Left colon (tissue), 2 donors: ENCODE measurements around the gene CD160. TPM values are rescaled to one million over a fixed set of nuclear protein-coding genes. Genes with fewer than 3 reads are reported as not detected.
"Not testable (repeated sequence)": the region's sequence is repeated elsewhere in the genome, so short reads cannot be mapped to it uniquely, and the experiment has no call there.

Source experiments
- ATAC-seq: fragments of 200-7000 bp; cut with Tn5 transposase; one replicate; pipeline ENCODE4 v1.9.1; 2020; ENCODE audit warnings: mild to moderate bottlenecking, moderate library complexity
- DNase-seq, 2 donors: peaks; one replicate each; pipeline ENCODE4 v3.0.0-alpha.2; 2020
- intact Hi-C, 2 donors: fragments of 100-400 bp; cut with DNase I in 1 of 2; cut with micrococcal nuclease in 1 of 2; formaldehyde crosslinking; loops; one replicate each; pipeline versions ENCODE4 v1.11.2 to v1.14.0; 2022; cut with DNase I, micrococcal nuclease
- total RNA-seq, 2 donors: library from RNA; stranded (reverse); fragmentation: NEBNext Ultra II Directional; extraction: Animal tissue kit (Norgen Biotek cat#: 25700); gene quantifications; one replicate each; pipeline ENCODE4 v1.2.1, GENCODE V29; 2021
- donor health status: DM: no; HTN: no; CAD: no.
- donor health status: DM: yes; HTN: yes; CAD: no.

Gene CD160
- total RNA-seq, 2 donors from 2014 or later: 0.73 to 0.92 TPM

DNA sequence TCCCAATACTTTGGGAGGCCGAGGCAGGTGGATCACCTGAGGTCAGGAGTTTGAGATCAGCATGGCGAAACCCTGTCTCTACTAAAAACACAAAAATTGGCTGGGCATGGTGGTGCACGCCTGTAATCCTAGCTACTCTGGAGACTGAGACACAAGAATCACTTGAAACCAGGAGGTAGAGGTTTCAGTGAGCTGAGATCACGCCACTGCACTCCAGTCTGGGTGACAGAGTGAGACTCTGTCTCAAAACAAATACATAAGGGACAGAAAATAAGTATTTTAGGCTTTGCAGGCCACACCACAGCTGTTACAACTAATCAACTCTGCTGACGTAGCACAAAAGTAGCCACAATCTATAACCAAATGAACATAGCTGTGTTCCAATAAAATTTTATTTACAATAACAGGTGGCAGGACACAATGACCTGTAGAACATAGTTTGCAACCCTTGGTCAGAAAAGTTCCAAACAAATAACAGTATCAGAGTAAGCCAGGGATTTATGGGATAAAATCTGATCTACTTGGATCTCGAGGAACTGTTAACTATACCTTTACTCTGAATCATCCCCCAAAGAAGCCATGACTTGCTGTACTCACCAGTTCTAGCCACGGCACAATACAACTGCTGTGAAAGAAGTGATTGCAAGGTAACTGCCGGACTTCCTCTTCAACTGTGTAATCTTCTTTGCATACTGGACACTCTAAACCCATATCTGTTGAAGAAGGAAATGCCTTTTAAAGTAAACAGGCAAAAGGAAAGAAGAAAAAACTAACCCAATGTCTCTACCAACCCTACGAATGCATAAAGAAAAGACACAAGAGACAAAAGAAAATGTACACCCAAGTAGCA is 28.3 kb downstream of the CD160 start:
- ATAC-seq (no peak), DNase-seq (no peak)
- intact Hi-C loops: no loop called here

DNA sequence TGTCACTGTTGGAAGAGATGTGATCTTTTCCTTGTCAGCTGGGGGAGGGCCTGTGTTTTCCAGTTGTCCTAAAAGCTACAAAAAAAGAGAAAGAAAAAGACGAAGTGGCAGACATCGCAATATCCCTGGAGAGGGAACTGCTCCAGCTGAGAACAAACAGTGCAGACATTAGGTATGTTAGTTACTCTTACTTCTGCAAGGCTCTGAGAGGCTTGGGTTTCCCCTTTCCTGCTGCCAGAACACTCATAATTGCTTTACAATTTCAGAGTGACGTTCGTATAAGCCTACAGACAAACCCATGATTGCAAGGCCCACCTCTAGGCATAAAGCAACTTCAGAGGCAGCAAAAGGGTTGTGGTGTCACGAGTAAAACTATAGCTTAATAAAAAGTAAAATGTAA is 31.1 kb downstream of the CD160 start:
- ATAC-seq: no peak
- intact Hi-C loops: no loop called here
- DNase-seq: no peak

GRCh38 chr1:145751491-145752037 is 32.3 kb downstream of the CD160 start:
- no peak for DNase-seq
- intact Hi-C loops: no loop called here
- no peak for ATAC-seq

DNA sequence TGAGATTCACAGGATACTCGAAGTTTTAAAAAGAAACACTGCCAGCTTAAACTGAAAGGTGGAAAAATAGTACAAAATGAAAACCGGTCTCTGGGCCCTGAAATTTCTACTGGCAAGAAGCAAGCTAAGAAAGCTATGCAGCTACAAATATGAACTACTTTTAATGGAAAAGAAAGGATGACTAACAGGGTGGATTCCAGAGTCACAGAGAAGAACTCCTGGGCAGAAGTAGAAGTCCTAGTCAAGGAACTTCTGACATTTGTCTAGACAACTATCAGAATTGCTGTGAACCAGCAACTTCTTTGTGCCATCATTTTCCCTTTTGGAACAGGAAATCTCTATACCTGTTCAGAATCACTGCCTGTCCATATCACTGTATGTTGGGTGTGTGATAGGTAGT is 38.1 kb downstream of the CD160 start:
- DNase-seq (no peak), ATAC-seq (no peak)
- intact Hi-C loops: no loop called here

GRCh38 chr1:145758116-145758515 is 38.8 kb downstream of the CD160 start:
- ATAC-seq: no peak

DNA sequence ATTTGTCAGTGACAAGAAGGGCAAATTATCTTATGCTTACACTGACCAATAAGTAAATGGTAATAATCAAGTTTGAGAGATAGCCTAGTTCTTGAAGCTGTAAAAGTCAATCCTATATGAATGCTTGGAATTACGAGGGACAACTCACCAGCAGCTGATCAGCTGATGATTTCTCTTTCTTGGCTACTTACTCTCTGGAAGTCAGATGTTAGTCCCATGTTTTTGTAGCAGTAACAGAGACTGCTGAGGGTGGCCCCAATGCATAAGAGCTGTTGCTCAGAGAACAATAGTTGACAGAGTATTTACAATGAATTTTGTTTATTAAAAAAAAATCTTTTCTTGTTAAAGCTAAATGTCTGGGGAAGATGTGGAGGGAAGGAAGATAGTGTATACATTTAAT is 39.3 kb downstream of the CD160 start:
- ATAC-seq (no peak), DNase-seq (no peak)
- intact Hi-C loops: no loop called here

More at GRCh38 chr1:145758116-145758515, 38.8 kb downstream of the CD160 start:
- no peak for DNase-seq
- intact Hi-C loops: no loop called here

- DNase-seq (no peak), ATAC-seq (no peak)
- intact Hi-C loops: no loop called here
Measured at GRCh38 chr1:145759721-145760120, 40.4 kb downstream of the CD160 start.

GRCh38 chr1:145760395-145760949 is 41.2 kb downstream of the CD160 start:
- intact Hi-C loops, DNase-seq, ATAC-seq: not testable (repeated sequence)

GRCh38 chr1:145761498-145761897 is 42.2 kb downstream of the CD160 start:
- DNase-seq, intact Hi-C loops, ATAC-seq: not testable (repeated sequence)

- DNase-seq, intact Hi-C loops: not testable (repeated sequence)
Measured at GRCh38 chr1:145762001-145762400, 42.7 kb downstream of the CD160 start.

DNA sequence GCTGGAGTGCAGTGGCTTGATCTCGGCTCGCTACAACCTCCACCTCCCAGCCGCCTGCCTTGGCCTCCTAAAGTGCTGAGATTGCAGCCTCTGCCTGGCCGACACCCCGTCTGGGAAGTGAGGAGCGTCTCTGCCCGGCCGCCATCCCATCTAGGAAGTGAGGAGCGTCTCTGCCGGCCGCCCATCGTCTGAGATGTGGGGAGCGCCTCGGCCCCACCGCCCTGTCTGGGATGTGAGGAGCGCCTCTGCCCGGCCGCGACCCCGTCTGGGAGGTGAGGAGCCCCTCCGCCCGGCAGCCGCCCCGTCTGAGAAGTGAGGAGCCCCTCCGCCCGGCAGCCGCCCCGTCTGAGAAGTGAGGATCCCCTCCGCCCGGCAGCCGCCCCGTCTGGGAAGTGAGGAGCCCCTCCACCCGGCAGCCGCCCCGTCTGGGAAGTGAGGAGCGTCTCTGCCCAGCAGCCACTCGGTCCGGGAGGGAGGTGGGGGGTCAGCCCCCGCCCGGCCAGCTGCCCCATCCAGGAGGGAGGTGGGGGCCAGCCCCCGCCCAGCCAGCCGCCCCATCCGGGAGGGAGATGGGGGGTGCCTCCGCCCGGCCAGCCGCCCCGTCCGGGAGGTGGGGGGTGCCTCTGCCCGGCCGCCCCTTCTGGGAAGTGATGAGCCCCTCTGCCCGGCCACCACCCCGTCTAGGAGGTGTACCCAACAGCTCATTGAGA is 45.1 kb downstream of the CD160 start:
- DNase-seq, intact Hi-C loops, ATAC-seq: not testable (repeated sequence)

More at GRCh38 chr1:145762001-145762400, 42.7 kb downstream of the CD160 start:
- not testable (repeated sequence) for ATAC-seq

GRCh38 chr1:145765127-145765526 is 45.8 kb downstream of the CD160 start:
- intact Hi-C loops, DNase-seq, ATAC-seq: not testable (repeated sequence)

DNA sequence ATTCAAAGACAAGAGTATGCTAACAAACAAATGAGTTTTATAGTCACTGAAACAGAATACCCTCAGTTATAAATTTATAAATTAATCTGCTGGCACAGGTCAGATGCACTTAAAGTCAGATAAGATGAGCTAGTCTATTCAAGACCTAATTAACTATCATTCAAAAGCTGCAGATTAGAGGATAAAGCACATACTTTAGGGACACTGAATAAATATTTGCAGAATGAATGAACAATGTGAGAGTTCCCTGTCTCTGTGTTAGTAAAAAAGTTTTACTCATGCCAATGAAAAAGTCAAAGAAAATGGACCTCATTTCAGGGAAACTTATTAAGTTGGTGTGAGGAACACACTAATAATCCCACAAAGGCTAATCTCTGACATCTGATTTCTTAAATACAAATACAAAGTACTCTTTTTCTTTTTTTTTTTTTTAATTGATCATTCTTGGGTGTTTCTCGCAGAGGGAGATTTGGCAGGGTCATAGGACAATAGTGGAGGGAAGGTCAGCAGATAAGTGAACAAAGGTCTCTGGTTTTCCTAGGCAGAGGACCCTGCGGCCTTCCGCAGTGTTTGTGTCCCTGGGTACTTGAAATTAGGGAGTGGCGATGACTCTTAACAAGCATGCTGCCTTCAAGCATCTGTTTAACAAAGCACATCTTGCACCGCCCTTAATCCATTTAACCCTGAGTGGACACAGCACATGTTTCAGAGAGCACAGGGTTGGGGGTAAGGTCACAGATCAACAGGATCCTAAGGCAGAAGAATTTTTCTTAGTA is 46.5 kb downstream of the CD160 start:
- intact Hi-C loops, ATAC-seq, DNase-seq: not testable (repeated sequence)

- ATAC-seq, DNase-seq, intact Hi-C loops: not testable (repeated sequence)
Measured at GRCh38 chr1:145766926-145767325, 47.6 kb downstream of the CD160 start.

DNA sequence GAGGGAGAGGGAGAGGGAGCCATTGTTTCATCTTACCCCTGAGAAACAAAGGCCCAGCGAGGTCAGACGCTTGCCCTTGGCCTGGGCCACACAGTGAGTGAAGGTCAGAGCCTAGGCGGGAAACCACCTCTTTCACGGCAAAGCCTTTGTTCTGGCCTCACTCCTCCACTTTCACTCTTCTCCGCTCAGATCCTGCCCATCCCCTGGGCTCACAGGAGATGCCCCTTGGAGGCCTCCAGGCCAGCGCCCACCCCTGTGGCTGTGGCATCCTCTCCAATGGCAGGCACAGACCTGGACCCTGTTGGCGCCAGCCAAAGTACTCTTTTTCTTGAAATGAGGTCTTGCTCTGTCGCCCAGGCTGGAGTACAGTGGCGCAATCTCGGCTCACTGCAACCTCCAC is 48.7 kb downstream of the CD160 start:
- DNase-seq, intact Hi-C loops, ATAC-seq: not testable (repeated sequence)

DNA sequence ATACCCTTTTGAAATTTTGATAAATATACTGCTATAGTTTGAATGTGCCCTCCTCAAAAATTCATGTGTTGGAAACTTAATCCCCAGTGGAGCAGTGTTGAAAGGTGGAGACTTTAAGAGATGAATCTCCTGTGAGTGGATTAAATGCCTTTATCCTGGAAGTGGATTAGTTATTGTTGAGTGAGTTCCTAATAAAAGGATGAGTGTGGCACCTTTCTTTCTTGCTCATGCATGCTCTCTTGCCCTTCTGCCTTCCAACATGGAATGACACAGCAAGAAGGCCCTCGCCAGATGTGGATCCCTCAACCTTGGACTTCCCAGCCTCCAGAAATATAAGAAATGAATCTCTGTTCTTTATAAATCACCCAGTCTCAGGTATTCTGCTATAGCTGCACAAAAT is 51.8 kb downstream of the CD160 start:
- DNase-seq: no peak
- intact Hi-C loops: no loop called here
- ATAC-seq: no peak

- no peak for DNase-seq
- no peak for ATAC-seq
- intact Hi-C loops: no loop called here
Measured at GRCh38 chr1:145773423-145773822, 54.1 kb downstream of the CD160 start.

GRCh38 chr1:145777357-145778145 is 58.3 kb downstream of the CD160 start:
- intact Hi-C loops: no loop called here
- DNase-seq: no peak
- ATAC-seq: no peak
